GM18517 (cell line): ENCODE data around the gene NFIL3.
"Not testable (repeated sequence)": the region's sequence is repeated elsewhere in the genome, so short reads cannot be mapped to it uniquely, and the experiment has no call there.

Experiments used
- ATAC-seq: cut with Tn5 transposase; IDR thresholded peaks from one replicate; pipeline ENCODE4 v1.9.1; 2021; ENCODE audit warnings: mild to moderate bottlenecking, moderate library complexity; ENCODE audit not compliant: unreplicated experiment

The NFIL3 gene

GRCh38 chr9:91423785-91424402 is at the start of gene NFIL3:
TSS of gene NFIL3 (minus strand) at chr9:91423832. CDS start at chr9:91410734, 13,098 bp downstream.
- peak; percentile 62 for ATAC-seq

GRCh38 chr9:91471524-91471923 is 47.9 kb upstream of the NFIL3 start:
- ATAC-seq, result not testable (repeated sequence)

GRCh38 chr9:91465420-91465819 is 41.8 kb upstream of the NFIL3 start:
- ATAC-seq, result no peak

GRCh38 chr9:91458906-91459305 is 35.3 kb upstream of the NFIL3 start:
- ATAC-seq, result no peak

GRCh38 chr9:91452844-91453243 is 29.2 kb upstream of the NFIL3 start:
- ATAC-seq, result no peak

- ATAC-seq, result no peak
Measured at GRCh38 chr9:91451431-91452270, 28.0 kb upstream of the NFIL3 start.

GRCh38 chr9:91445135-91445534 is 21.5 kb upstream of the NFIL3 start:
- no peak for ATAC-seq

GRCh38 chr9:91443994-91444392 is 20.4 kb upstream of the NFIL3 start:
- ATAC-seq, result no peak

GRCh38 chr9:91443321-91443993 is 19.8 kb upstream of the NFIL3 start:
- no peak for ATAC-seq

- no peak for ATAC-seq
Measured at GRCh38 chr9:91436841-91437240, 13.2 kb upstream of the NFIL3 start.

- no peak for ATAC-seq
Measured at GRCh38 chr9:91433180-91433579, 9.5 kb upstream of the NFIL3 start.

- ATAC-seq, result no peak
Measured at GRCh38 chr9:91431485-91431884, 7.9 kb upstream of the NFIL3 start.

GRCh38 chr9:91429501-91429900 is 5.9 kb upstream of the NFIL3 start:
- ATAC-seq, result no peak

GRCh38 chr9:91428927-91429351 is 5.3 kb upstream of the NFIL3 start:
- no peak for ATAC-seq

- no peak for ATAC-seq
Measured at GRCh38 chr9:91428436-91428835, 4.8 kb upstream of the NFIL3 start.

GRCh38 chr9:91427873-91428272 is 4.2 kb upstream of the NFIL3 start:
- no peak for ATAC-seq

- no peak for ATAC-seq
Measured at GRCh38 chr9:91426123-91426745, 2.6 kb upstream of the NFIL3 start.

GRCh38 chr9:91425271-91425670 is 1.6 kb upstream of the NFIL3 start:
- ATAC-seq, result no peak

GRCh38 chr9:91424403-91425176 is 958 bp upstream of the NFIL3 start:
- ATAC-seq, result no peak
